GM21825 (cell line): ENCODE data around the gene MS4A15.
"Not testable (repeated sequence)": the region's sequence is repeated elsewhere in the genome, so short reads cannot be mapped to it uniquely, and the experiment has no call there.

Experiments used
- ATAC-seq: cut with Tn5 transposase; IDR thresholded peaks from one replicate; pipeline ENCODE4 v1.9.1; 2021; ENCODE audit warnings: mild to moderate bottlenecking, moderate library complexity; ENCODE audit not compliant: unreplicated experiment

The MS4A15 gene

DNA sequence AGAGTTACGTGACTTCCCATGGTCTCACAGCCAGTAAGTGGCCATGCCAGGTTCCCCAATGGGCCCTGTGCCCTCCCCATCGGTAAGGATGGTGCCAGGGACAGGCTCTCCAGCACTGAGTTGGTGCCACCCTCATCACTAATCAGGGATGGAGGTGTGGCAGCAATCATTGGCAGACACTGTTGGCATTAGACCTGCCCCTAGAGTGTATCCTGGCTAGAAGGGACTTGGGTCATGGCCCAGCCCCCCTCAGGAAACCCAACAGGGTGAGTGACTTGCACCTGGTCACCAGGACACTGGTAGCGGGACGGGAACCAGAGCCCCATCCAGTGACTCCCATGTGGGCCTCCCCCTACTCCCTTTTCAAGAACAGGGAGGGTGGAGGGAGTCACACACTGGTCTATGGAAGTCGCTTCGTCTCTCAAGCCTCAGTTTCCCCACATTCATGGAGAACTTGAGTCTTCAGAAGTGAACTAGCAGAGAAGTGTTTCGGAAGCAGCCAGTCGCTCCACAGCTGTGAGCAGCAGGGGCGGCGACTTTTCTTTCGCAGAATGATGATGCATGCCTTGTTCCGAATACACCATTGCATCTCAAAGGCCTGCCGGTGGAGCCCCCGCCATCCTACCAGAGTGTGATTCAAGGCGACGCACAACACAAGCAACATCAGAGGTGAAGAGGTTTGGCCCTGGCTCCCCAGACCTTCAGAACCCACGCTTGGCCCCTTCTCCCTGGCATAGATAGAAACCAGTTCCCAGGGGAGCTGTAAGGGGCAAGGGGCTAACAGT is 41.4 kb downstream of the MS4A15 start:
- no peak for ATAC-seq

DNA sequence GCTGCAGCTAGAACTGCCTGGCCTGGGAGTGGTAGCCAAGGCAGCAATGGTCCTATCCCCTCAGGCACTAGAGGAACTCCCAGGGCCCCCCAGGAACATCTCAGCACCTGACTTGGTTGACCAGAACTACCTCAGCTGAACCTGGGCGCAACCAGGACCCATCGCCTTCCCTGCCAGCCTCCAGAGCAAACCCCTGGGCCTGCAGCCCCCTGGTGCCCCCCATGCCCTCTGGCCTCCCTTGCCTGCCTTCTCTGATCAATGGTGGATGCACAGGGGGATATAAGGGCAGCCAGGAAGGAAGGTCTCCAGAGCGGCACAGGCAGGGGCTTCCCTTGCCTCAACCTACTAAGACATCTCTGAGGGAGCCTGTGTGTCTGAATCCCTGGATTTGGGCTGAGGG is 42.0 kb downstream of the MS4A15 start:
- no peak for ATAC-seq

DNA sequence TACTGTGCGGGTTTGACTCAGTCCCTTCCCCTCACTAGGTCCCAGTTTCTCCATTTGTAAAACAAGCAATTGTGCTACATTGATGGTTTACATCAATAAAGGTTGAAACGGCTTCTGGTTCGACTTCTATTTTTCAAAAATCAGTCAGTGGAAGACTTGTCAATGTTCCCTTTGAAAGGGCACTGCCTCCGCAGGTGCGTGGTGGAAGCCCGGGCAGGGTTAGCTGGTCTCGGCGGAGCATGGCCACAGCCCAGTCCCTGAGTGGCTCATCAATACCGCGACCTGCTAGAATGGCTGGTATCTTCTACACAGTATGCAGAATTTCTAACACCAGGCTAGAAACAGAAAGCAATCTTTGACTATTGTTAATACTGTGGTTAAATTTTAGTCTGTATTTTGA is 44.5 kb downstream of the MS4A15 start:
- no peak for ATAC-seq

DNA sequence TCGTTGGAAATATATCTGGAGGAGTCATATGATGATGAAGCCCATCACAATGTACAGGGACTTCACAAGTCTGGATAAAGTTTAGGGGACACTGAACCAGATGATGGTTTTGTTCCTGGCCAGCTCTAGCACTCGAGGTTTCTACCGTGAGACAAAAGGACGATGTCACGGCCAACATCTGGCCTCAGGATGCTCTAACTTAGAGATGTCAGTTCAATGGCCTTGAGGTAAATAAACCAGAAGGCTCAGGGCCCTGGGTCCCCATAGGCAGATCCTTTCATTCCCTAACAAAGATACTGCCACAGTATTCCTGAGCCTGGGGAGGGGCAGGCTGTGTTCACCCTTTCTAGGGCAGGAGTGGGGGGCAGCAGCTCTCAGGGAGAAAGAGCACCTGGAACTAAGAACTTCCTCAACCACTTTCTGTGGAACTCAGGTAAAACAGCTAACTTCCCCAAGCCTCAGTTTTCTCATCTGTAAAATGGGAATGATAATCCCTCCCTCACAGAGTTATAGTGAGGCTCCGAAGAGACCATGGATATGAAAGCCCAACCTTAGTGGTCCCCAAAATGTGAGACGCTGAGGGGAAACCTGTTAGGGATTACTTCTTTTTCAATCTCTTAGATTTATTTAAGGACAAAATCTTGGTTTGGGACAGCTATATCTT is 46.7 kb downstream of the MS4A15 start:
- ATAC-seq: no peak

DNA sequence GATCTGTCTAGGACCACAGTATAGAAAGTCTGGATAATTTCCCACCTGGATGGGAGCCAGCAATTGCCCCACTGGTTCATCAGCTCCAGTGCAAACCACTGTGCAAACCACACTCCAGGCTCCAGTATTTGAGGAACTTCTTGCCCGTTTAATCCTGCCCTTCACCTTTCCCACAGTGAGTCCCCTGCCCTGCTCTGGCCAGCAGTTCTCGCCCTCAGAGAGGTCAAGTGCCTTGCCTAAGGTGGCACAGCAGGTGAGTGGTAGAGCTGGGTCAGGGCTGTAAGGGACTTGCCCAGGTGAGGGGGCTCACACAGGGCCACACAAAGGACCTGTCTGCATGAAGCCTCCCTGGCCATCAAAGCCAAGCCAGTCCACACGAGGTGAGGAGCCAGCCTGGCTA is 52.6 kb downstream of the MS4A15 start:
- ATAC-seq: no peak

DNA sequence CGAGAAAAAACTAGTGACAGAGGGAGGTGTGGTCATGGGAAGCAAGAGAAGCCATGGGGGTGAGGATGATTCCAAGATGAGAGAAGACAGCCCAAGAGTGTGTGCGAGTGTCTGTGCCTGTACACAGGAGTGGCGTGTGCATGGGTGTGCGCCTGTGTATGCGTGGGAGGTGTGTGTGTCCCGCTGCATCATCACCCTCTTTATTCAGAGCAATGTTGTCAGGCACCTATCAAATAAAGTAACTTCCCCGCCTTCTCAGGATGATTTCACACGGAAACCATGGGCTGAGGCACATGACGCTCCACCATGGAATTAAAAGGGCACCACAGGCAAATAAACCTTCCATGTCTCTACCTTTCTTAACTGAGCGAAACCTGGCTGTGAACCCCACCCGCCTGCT is 53.0 kb downstream of the MS4A15 start:
- ATAC-seq: no peak

DNA sequence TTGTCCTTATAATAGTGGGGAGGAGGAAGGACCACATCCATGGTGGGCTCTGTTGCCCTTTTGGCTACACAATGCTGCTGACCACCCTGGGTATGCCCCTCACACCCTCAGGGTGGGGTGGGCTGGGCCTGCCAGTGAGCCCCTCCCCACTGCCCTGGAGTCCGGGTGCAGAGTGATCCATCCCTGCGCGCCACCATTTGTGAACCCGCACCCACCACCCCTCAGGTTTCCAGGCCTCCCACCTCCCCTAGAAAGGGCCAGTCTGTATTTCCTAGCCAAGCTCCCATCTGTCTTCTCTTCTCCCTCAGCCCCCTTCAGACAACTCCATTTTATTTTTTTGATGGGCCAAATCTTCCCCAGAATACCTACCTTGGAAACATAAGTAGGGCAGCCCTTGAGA is 53.5 kb downstream of the MS4A15 start:
- no peak for ATAC-seq

DNA sequence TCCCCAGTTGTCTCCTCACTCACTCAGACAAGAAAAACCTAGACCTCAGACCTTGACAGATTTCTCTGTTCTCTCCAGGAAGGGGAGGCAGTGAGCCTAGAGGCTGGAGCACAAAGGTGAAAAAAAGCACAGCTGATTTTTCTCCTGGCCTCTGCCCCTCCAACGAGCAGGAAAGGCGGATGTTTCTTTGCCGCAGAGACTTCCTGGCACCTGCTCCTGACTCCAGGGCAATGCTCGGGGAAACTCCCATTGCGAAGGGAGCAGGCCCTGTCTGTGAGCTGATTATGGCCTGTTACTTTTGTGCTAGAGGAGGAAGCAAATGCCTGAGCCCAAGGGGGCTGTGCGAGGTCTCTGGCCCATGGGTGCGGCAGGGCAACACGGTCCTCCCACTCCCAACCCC is 53.9 kb downstream of the MS4A15 start:
- no peak for ATAC-seq

DNA sequence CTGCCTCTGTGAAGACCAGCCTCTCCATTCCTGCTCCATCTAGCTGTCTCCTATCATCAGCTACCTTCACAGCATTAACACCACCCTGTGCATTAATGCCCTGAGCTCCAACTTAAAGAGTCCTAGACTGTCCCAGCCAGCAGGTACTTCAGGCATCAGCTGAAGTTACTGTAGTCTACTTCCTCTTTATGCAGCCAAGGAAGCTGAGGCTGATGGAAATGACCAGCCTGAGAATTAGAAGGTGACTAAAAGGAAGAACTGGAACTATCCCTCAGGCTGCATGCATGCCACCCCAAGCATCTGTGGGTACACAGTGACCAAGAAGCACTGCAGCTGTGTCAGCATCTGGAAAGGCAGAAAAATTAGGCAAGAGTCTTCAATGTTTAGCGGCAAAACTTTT is 56.7 kb downstream of the MS4A15 start:
- ATAC-seq: no peak

DNA sequence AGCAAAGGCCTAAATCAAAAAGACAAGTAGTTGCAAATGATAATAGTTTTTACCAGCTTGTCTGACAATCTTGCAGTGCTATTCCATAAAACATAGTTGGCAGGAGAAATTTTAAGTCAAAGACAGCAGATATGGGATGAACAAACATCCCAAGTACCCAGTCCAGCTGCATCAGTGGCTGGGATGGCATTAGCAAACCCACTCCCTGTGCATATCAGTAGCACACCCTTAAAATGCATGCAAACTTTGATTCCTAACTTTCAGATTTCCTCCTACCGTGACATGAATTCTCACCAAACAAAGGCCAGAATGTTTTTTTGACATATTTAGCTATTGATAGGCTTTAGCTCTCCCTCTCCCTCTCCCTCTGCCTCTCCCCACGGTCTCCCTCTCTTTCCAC is 57.4 kb downstream of the MS4A15 start:
- ATAC-seq: no peak

DNA sequence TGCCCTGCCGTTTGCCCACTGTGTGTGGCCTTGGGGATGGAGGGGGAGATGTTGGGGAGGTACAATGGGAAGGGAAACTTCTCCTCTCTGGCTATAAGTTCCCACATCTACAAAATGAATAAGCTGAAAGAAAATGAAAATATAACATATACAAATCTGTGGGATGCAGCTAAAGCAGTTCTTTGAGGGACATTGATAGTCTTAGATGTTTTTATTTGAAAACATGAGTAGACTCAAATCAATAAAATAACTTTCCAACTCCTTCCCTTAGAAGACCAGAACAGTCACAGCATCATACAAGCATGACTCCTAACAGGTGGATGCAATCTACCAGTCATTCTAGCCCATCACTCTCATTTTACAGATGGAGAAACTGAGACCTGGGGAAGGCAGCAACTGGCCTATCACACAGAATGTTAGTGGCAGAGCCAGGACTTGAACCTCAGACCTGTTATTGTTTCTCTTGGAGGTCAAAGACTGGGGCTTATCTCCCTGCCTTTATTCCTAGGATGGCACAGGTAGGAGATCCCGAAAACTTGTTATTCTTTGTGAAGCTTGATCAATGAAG is 60.0 kb downstream of the MS4A15 start:
- no peak for ATAC-seq

DNA sequence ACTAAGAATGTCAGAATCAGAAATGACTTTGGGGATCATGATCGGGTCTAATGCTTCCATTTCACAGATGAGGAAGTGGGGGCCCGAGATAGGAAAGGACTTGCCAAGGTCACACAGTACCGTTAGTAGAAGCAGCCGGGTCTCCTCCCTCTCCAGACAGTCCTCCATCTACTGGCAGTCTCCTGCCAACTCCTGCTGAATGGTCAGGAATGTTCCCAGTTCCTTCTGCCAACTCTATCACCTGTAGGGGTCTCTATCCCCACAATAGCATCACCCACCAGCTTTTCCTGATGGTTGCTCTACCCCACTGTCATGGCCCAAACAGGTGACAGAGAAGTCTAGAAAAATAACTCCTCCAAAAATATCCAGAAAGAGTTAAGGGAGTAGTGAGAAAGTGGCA is 61.4 kb downstream of the MS4A15 start:
- ATAC-seq: no peak

DNA sequence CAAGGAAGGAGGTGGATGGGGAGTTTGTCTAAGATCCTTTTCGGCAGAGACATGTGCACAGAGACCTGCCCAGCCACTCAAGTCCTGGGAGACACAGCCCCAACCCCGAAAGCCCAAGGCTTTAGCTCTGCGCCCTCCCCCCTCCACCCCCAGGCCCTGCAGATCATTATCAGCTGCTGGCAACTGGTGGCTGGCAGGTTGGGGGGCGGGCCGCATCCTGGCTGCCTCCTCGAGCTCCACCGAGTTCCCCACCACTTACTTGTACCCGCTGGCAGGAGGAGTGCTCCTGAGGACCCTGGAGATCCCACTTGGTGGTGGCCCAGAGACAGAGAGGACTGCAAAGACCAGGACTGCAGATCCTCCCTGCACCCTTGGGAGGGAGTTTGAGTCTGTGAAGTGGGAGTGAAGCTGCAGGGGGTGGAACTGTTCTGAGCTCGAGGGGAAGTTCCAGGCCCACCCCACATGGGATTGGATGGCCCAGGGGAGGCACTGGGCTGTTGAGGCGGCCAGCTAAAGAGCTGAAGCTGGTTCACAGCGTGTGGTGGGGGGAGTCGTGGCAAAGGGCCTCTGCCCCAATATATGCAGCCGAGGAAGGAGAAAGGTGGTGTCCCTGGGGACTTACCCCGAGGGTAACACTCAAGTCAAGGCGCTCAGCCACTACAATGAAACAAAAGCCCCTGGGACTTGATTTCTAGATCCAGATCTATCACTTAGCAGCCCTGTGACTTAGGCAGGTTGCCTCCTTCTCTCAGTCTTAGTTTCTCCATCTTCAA is 65.3 kb downstream of the MS4A15 start:
- ATAC-seq: no peak

DNA sequence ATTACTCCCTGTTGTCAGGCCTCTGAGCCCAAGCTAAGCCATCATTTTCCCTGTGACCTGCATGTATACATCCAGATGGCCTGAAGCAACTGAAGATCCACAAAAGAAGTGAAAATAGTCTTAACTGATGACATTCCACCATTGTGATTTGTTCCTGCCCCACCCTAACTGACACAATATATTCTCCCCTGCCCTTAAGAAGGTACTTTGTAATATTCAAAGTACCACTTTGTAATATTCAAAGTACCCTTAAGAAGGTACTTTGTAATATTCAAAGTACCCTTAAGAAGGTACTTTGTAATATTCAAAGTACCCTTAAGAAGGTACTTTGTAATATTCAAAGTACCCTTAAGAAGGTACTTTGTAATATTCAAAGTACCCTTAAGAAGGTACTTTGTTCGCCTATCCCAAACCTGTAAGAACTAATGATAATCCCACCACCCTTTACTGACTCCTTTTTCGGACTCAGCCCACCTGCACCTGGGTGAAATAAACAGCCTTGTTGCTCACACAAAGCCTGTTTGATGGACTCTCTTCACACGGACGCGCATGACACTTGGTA is 67.2 kb downstream of the MS4A15 start:
- ATAC-seq: not testable (repeated sequence)

DNA sequence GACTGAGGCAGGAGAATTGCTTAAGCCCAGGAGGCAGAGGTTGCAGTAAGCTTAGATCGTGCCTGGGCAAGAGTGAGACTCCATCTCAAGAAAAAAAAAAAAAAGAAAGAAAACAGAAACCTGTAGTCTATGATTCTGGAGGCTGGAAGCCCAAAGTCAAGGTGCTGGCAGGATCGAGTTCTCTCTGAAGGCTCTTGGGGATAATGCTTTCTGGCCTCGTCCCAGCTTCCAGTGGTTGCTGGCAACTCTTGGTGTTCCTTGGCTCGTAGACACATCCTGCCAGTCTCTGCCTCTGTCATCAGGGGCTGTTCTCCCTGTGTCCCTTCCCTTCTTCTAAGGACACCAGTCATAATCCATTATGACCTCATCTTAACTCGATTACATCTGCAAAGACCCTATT is 68.5 kb downstream of the MS4A15 start:
- ATAC-seq: no peak

DNA sequence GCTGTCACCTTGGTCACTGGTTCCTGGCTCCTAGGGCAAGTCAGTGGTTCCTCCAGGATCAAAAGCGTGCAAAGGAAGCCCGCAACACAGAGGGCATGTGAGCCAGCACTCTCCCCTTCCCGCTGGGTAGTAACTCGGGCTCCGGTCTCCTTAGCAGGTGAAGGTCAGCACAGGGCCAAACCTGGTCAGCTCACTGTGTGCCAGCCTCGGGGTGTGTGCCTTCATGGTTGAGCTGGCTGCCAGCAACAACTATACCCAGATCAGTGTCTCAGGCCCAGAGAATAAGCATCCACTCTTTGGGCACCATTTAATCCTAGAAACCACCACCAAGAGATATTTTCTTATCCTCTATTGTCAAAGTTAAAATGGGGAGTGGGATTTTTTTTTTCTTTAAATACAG is 69.1 kb downstream of the MS4A15 start:
- ATAC-seq: no peak
